Heart right ventricle (tissue), 16 donors: ENCODE results near the gene SPTLC3. TPM values are rescaled to one million over a fixed set of nuclear protein-coding genes. Genes with fewer than 3 reads are reported as not detected.

Source experiments
- ATAC-seq, 8 donors: fragments of 200-7000 bp; cut with Tn5 transposase; one replicate each; pipeline ENCODE4 v1.9.1; 2020; ENCODE audit warnings: mild to moderate bottlenecking in 8 of 8, moderate library complexity in 8 of 8, moderate number of reproducible peaks in 1 of 8
- DNase-seq, 2 donors: peaks; one replicate each; pipeline ENCODE4 v3.0.0-alpha.2; 2020
- H3K27ac ChIP-seq, 10 donors: fragments of 200-600 bp; sonication (generic) in 2 of 10; one replicate each; pipeline versions ENCODE4 v1.5.0 to v1.8.0; 2020 to 2022; ENCODE audit warnings: mild to moderate bottlenecking in 3 of 10
- H3K27me3 ChIP-seq, 7 donors: fragments of 200-600 bp; one replicate each; pipeline ENCODE4 v1.8.0; 2021 to 2022; ENCODE audit warnings: mild to moderate bottlenecking in 2 of 7
- H3K36me3 ChIP-seq, 9 donors: fragments of 200-600 bp; sonication (generic) in 1 of 9; one replicate each; pipeline versions ENCODE4 v1.5.0 to v1.8.0; 2020 to 2022; ENCODE audit warnings: mild to moderate bottlenecking in 2 of 9
- H3K4me1 ChIP-seq, 9 donors: fragments of 200-600 bp; sonication (generic) in 1 of 9; one replicate each; pipeline versions ENCODE4 v1.5.0 to v1.8.0; 2020 to 2022; ENCODE audit warnings: mild to moderate bottlenecking in 4 of 9
- H3K4me3 ChIP-seq, 10 donors: fragments of 200-600 bp; sonication (generic) in 2 of 10; one replicate each; pipeline versions ENCODE4 v1.5.0 to v1.8.0; 2020 to 2022; ENCODE audit warnings: mild to moderate bottlenecking in 7 of 10, moderate library complexity in 2 of 10
- H3K9me3 ChIP-seq, 11 donors: fragments of 200-600 bp in 10 of 11; sonication (generic) in 2 of 11; one replicate each; pipeline versions ENCODE4 v1.5.0 to v1.8.0; 2013 to 2022; ENCODE audit warnings: mild to moderate bottlenecking in 2 of 11, control low read depth in 1 of 11, moderate library complexity in 1 of 11
- WGBS, 2 donors: extraction: QIAGEN DNeasy Blood & Tissue Kit; methylation state at CpG; one replicate each; pipeline ENCODE4 v1.1.7; 2013; ENCODE audit warnings: inconsistent platforms in 1 of 2; 5-methylcytosine and 5-hydroxymethylcytosine counted together
- intact Hi-C, 10 donors: fragments of 100-400 bp; cut with DNase I; formaldehyde crosslinking; loops; one replicate each; pipeline versions ENCODE4 v1.11.1 to v1.14.2; 2022
- polyA plus RNA-seq, 2 donors: library from polyadenylated mRNA; stranded (reverse); fragments of 200-250 nt; gene quantifications; one replicate each; pipeline ENCODE4 v1.2.3, GENCODE V29; 2013
- total RNA-seq, 10 donors: library from RNA; stranded (reverse); fragmentation: NEBNext Ultra II Directional in 3 of 10; extraction: Animal tissue kit (Norgen Biotek cat#: 25700) in 3 of 10; gene quantifications; one replicate each; pipeline versions ENCODE4 v1.2.1 to v1.2.4, GENCODE V29; 2021 to 2023
- TF ChIP-seq, protein P1 (sequence below), 9 donors: fragments of 200-600 bp; sonication (generic) in 2 of 9; IDR thresholded peaks; one replicate each; pipeline versions ENCODE4 v1.5.0 to v1.8.0; 2021 to 2022; ENCODE audit warnings: antibody characterized with exemption in 9 of 9, mild to moderate bottlenecking in 5 of 9, moderate library complexity in 1 of 9
- donor health status: Arrhythmogenic right ventricular cardiomyopathy.
- donor health status: ischemic (EF 13 %, LVEDD 7.1; RV severe dilation, severe dysfunction).
- donor health status: healthy with polysubstance abuse.
- donor health status: DM: no; HTN: yes; CAD: no.
- donor health status: DM: no; HTN: no; CAD: no.
- donor health status: ischemic (EF 25% LVEDD 6.9; RV normal size, moderate dysfunction).
- donor health status: ischemic (EF 25% LVEDD 5.7; RV mildly dilated, moderate dysfunction).
- donor health status: healthy.
- donor health status: DM: yes; HTN: yes; CAD: no.
- donor health status: Ischemic cardiomyopathy.
- donor health status: ischemic (EF 35%, LVEDD 5.7; RV mildly dilated, moderate dysfunction).
- donor health status: nonischemic (EF 11% LVEDD 7.7; RV severe dilation, severe dysfunction).
- donor health status: DM: yes; HTN: yes; CAD: no.
- donor health status: PGD.
- donor health status: ischemic (EF 29% LVEDD 5.4; RV normal size, mild dysfunction).
- donor health status: nonischemic (EF 23%, LVEDD 6.1; RV moderate dilation, normal function).

Gene SPTLC3
- total and polyA plus RNA-seq, 12 donors: 0.45 to 8.4 (median 3.5) TPM

- intact Hi-C loops: loop anchor here in 7 of 10 donors (2.0 to 10.0 kb wide), 9 partner anchors 135 to 933 kb away; no protein-coding TSS in a partner anchor
Observed at GRCh38 chr20:13121840-13122515, 113.2 kb downstream of the SPTLC3 start.

GRCh38 chr20:13125486-13125885 lies 116.7 kb downstream of the SPTLC3 start:
- ATAC-seq: no peak
- TF ChIP-seq, protein P1, sequence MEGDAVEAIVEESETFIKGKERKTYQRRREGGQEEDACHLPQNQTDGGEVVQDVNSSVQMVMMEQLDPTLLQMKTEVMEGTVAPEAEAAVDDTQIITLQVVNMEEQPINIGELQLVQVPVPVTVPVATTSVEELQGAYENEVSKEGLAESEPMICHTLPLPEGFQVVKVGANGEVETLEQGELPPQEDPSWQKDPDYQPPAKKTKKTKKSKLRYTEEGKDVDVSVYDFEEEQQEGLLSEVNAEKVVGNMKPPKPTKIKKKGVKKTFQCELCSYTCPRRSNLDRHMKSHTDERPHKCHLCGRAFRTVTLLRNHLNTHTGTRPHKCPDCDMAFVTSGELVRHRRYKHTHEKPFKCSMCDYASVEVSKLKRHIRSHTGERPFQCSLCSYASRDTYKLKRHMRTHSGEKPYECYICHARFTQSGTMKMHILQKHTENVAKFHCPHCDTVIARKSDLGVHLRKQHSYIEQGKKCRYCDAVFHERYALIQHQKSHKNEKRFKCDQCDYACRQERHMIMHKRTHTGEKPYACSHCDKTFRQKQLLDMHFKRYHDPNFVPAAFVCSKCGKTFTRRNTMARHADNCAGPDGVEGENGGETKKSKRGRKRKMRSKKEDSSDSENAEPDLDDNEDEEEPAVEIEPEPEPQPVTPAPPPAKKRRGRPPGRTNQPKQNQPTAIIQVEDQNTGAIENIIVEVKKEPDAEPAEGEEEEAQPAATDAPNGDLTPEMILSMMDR (IDR thresholded peaks at IDR 0.05): no peak
- intact Hi-C loops: loop anchor here in 4 of 10 donors (10.0 kb wide), 4 partner anchors 139 to 929 kb away; no protein-coding TSS in a partner anchor
- no peak overlapping the region for H3K27ac ChIP-seq
- no peaks in the 10 kb centered on the region for H3K4me1 ChIP-seq
- peaks cover 0 to 24% (median 0%) of the 10 kb centered on the region in 9 donors for H3K36me3 ChIP-seq
- DNase-seq: no peak
- no peaks in the 10 kb centered on the region for H3K27me3 ChIP-seq
- H3K4me3 ChIP-seq: no peak overlapping the region
- 99 to 100% methylated on average over 2 of the region's 2 CpGs for whole genome bisulfite sequencing, 2 donors
- peaks cover 0 to 9% (median 0%) of the 10 kb centered on the region in 11 donors for H3K9me3 ChIP-seq

More at GRCh38 chr20:13121840-13122515, 113.2 kb downstream of the SPTLC3 start:
- peaks cover 0 to 10% (median 0%) of the 10 kb centered on the region in 9 donors for H3K36me3 ChIP-seq
- no peaks in the 10 kb centered on the region for H3K4me1 ChIP-seq
- H3K27me3 ChIP-seq: no peaks in the 10 kb centered on the region
- no peak overlapping the region for H3K4me3 ChIP-seq
- ATAC-seq (no peak), DNase-seq (no peak)
- 86 to 91% methylated on average over 5 of the region's 5 CpGs for WGBS, 2 donors
- H3K27ac ChIP-seq: no peak overlapping the region
- TF ChIP-seq, protein P1 (IDR thresholded peaks at IDR 0.05): no peak
- no peaks in the 10 kb centered on the region for H3K9me3 ChIP-seq

DNA sequence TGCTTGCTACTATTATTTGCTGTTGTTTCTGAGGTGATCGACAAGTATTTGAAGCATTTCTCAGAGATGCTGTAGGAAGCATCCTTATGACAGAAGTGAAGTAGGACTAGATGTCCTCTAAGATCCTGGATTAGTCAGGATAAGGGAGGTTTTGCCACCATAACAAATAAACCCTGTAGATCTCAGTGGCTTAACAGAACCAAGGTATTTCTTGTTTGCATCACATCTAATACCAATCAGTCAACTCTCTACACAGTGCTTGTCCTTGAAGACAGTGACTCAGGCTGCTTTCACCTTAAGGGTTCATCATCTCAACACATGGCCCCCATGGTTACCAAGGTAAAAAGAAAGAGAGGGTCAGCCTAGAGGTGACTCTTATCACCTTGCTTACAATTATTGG lies 119.4 kb downstream of the SPTLC3 start:
- Histone ChIP-seq H3K4me1 (no peaks in the 10 kb centered on the region), H3K36me3 (peaks cover 0 to 32% (median 0%) of the 10 kb centered on the region in 9 donors), H3K9me3 (peaks cover 0 to 9% (median 0%) of the 10 kb centered on the region in 11 donors), H3K4me3 (no peak overlapping the region), H3K27me3 (no peaks in the 10 kb centered on the region), H3K27ac (no peak overlapping the region)
- ATAC-seq (no peak), DNase-seq (no peak)
- WGBS, 2 donors: 94 to 97% methylated on average over 1 of the region's 1 CpG
- intact Hi-C loops: loop anchor here in 4 of 10 donors (10.0 kb wide), 4 partner anchors 137 to 927 kb away; no protein-coding TSS in a partner anchor
- TF ChIP-seq, protein P1 (IDR thresholded peaks at IDR 0.05): no peak

DNA sequence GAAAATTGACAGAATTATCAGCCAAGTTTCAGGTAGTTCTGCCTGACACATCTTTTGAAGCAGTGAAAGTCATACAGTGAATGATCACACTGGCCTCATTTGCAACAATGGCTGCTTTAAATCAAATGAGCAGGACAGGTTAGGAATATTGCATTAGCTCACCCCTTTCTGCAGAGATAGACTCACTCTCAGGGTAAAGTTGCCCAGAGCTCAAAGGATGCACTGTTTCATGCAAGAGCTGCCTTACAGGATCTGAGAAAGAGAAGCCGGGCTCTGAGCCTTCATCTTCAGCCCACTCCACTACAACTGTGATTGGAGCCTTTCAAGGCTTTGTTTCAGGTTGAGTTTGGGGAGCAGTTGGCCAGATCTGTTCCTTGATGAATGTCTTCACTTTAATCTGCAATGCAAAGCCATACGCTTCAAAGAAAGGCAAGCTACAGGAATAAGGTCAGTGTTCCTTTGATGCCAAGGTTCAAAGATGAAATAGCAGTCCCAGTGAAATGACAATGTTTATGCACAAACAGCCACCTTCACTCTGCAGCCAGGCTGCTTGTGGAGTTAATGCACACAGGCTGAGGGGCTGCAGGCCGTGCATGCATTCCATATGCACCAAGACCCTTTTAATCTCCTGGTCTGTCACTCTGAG lies 121.4 kb downstream of the SPTLC3 start:
- Histone ChIP-seq H3K9me3 (peaks cover 0 to 9% (median 0%) of the 10 kb centered on the region in 11 donors), H3K36me3 (peaks cover 0 to 39% (median 0%) of the 10 kb centered on the region in 9 donors)
- 73 to 78% methylated on average over 3 of the region's 3 CpGs for WGBS, 2 donors

More for the DNA sequence above, 121.4 kb downstream of the SPTLC3 start:
- intact Hi-C loops: no loop called here
- no peaks in the 10 kb centered on the region for H3K27me3 ChIP-seq
- TF ChIP-seq, protein P1 (IDR thresholded peaks at IDR 0.05): no peak
- H3K4me1 ChIP-seq: no peaks in the 10 kb centered on the region
- ATAC-seq (no peak), DNase-seq (no peak)
- no peak overlapping the region for H3K4me3 ChIP-seq
- H3K27ac ChIP-seq: no peak overlapping the region
